ENCODE data around the gene AK6. TPM values are rescaled to one million over a fixed set of nuclear protein-coding genes. Genes with fewer than 3 reads are reported as not detected.

Gene AK6
- total RNA-seq: 7.8 TPM

DNA sequence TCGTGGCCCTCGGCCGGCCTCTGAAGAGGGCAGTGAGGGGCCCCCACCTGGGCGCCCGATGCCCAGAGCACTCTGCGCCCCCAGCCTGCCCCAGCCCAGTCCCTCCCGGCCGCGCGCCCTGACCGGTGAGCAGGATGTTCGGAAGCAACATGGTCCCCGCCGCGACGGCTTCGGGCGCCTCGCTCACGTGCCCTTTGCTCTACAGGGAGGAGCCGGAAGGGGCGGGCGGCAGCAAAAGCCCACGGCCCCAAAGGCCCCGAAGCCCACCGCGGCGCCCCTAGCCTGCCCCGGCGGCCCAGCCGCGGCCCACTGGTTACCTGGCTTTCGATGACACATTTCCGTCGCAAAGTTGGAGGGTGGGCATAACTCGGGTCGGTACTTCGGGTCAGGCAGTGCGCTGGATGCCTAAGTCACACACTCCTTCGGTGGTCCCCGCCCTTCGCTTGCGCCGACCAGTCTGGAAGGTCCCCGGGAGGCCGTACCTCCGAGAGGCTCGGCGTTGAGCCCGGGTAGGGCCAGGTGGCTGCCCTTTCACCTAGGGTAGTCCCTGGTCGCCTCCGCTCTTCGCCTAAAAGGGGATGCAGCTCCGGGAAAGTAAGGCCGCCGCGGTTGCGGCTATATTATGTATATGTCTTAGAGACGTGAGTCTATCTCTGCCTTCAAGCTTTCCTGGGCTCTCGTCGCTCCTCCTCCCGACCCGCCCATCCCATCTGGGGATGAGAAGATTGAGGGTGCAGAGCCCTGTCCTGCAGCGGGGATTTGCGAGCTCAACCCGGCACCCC is at the start of gene AK6, which contains the start of the genes RAD17 and TAF9:
TSS of gene AK6 (minus strand) at position 181 of the 782 bp plus-strand sequence. CDS start at position 151, 30 bp downstream.
TSS of gene RAD17 (plus strand) at position 479 of the 782 bp plus-strand sequence. CDS start 2,391 bp downstream, outside the sequence.
TSS of gene TAF9 (minus strand) at position 181 of the 782 bp plus-strand sequence. CDS start 3,783 bp downstream, outside the sequence.
- Histone ChIP-seq H3K9ac (ENCODE audit: low read depth in 1 of 3, low read length in 3 of 3) (peak within 1 kb of the TSS; percentile 94 to 96 (median 96)), H3K4me3 (ENCODE audit: low read length in 3 of 3) (peak within 1 kb of the TSS; percentile 74 to 92 (median 92)), H3K4me1 (ENCODE audit: control insufficient read depth in 3 of 3, insufficient read depth in 3 of 3, low read length in 3 of 3) (peaks cover 13 to 17% (median 15%) of the 10 kb centered on the region in 3 donors), H3K27me3 (ENCODE audit: control insufficient read depth in 3 of 3, insufficient read depth in 3 of 3, low read length in 3 of 3) (no peaks in the 10 kb centered on the region), H3K27ac (ENCODE audit: low read depth, low read length) (peak within 1 kb of the TSS; percentile 98), H3K9me3 (ENCODE audit: control insufficient read depth in 3 of 3, low read length in 3 of 3) (no peaks in the 10 kb centered on the region), H3K36me3 (ENCODE audit: control insufficient read depth in 3 of 3, insufficient read depth in 3 of 3, low read length in 3 of 3) (peaks cover 9 to 19% (median 12%) of the 10 kb centered on the region in 3 donors)

- Histone ChIP-seq H3K27me3 (ENCODE audit: control insufficient read depth in 3 of 3, insufficient read depth in 3 of 3, low read length in 3 of 3) (no peaks in the 10 kb centered on the region), H3K27ac (ENCODE audit: low read depth, low read length) (no peak overlapping the region), H3K9me3 (ENCODE audit: control insufficient read depth in 3 of 3, low read length in 3 of 3) (no peaks in the 10 kb centered on the region), H3K36me3 (ENCODE audit: control insufficient read depth in 3 of 3, insufficient read depth in 3 of 3, low read length in 3 of 3) (peaks cover 0 to 8% (median 0%) of the 10 kb centered on the region in 3 donors), H3K4me3 (ENCODE audit: low read length in 3 of 3) (no peak overlapping the region), H3K4me1 (ENCODE audit: control insufficient read depth in 3 of 3, insufficient read depth in 3 of 3, low read length in 3 of 3) (no peaks in the 10 kb centered on the region), H3K9ac (ENCODE audit: low read depth in 1 of 3, low read length in 3 of 3) (no peak overlapping the region)
Observed at GRCh38 chr5:69418554-69418953, 49.2 kb upstream of the AK6 start.

- no peaks in the 10 kb centered on the region for H3K27me3 ChIP-seq (ENCODE audit: control insufficient read depth in 3 of 3, insufficient read depth in 3 of 3, low read length in 3 of 3)
- H3K9me3 ChIP-seq (ENCODE audit: control insufficient read depth in 3 of 3, low read length in 3 of 3): no peaks in the 10 kb centered on the region
- H3K4me1 ChIP-seq (ENCODE audit: control insufficient read depth in 3 of 3, insufficient read depth in 3 of 3, low read length in 3 of 3): no peaks in the 10 kb centered on the region
- no peak overlapping the region for H3K27ac ChIP-seq (ENCODE audit: low read depth, low read length)
- H3K36me3 ChIP-seq (ENCODE audit: control insufficient read depth in 3 of 3, insufficient read depth in 3 of 3, low read length in 3 of 3): peaks cover 0 to 9% (median 4%) of the 10 kb centered on the region in 3 donors
- H3K4me3 ChIP-seq (ENCODE audit: low read length in 3 of 3): no peak overlapping the region
- no peak overlapping the region for H3K9ac ChIP-seq (ENCODE audit: low read depth in 1 of 3, low read length in 3 of 3)
Observed at GRCh38 chr5:69416699-69417098, 47.4 kb upstream of the AK6 start.

- Histone ChIP-seq H3K4me3 (ENCODE audit: low read length in 3 of 3) (no peak overlapping the region), H3K27ac (ENCODE audit: low read depth, low read length) (no peak overlapping the region), H3K4me1 (ENCODE audit: control insufficient read depth in 3 of 3, insufficient read depth in 3 of 3, low read length in 3 of 3) (no peaks in the 10 kb centered on the region), H3K27me3 (ENCODE audit: control insufficient read depth in 3 of 3, insufficient read depth in 3 of 3, low read length in 3 of 3) (no peaks in the 10 kb centered on the region), H3K9me3 (ENCODE audit: control insufficient read depth in 3 of 3, low read length in 3 of 3) (no peaks in the 10 kb centered on the region), H3K36me3 (ENCODE audit: control insufficient read depth in 3 of 3, insufficient read depth in 3 of 3, low read length in 3 of 3) (peaks cover 0 to 14% (median 9%) of the 10 kb centered on the region in 3 donors), H3K9ac (ENCODE audit: low read depth in 1 of 3, low read length in 3 of 3) (no peak overlapping the region)
Observed at GRCh38 chr5:69416180-69416579, 46.9 kb upstream of the AK6 start.

DNA sequence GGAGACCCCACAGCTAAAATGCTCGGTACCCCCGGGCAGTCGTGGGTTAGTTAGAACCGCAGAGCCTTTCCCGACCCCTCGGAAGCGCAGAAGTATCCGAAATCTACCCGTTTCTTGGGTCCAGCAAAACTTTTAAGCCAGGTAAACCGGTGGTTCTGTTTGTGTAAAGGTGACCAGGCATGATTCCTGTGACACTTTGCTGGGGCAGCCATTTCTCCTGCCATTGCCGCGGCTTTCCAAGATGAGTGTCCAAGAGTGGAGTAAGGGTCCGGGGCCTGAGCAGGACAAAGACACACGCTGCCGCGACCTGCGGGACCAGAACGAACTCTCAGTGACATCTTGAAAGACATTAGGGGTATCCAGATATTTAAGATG is 46.3 kb upstream of the AK6 start:
- no peak overlapping the region for H3K4me3 ChIP-seq (ENCODE audit: low read length in 3 of 3)
- peaks cover 0 to 15% (median 9%) of the 10 kb centered on the region in 3 donors for H3K36me3 ChIP-seq (ENCODE audit: control insufficient read depth in 3 of 3, insufficient read depth in 3 of 3, low read length in 3 of 3)
- no peak overlapping the region for H3K9ac ChIP-seq (ENCODE audit: low read depth in 1 of 3, low read length in 3 of 3)
- H3K4me1 ChIP-seq (ENCODE audit: control insufficient read depth in 3 of 3, insufficient read depth in 3 of 3, low read length in 3 of 3): no peaks in the 10 kb centered on the region
- no peaks in the 10 kb centered on the region for H3K27me3 ChIP-seq (ENCODE audit: control insufficient read depth in 3 of 3, insufficient read depth in 3 of 3, low read length in 3 of 3)
- no peak overlapping the region for H3K27ac ChIP-seq (ENCODE audit: low read depth, low read length)
- no peaks in the 10 kb centered on the region for H3K9me3 ChIP-seq (ENCODE audit: control insufficient read depth in 3 of 3, low read length in 3 of 3)

DNA sequence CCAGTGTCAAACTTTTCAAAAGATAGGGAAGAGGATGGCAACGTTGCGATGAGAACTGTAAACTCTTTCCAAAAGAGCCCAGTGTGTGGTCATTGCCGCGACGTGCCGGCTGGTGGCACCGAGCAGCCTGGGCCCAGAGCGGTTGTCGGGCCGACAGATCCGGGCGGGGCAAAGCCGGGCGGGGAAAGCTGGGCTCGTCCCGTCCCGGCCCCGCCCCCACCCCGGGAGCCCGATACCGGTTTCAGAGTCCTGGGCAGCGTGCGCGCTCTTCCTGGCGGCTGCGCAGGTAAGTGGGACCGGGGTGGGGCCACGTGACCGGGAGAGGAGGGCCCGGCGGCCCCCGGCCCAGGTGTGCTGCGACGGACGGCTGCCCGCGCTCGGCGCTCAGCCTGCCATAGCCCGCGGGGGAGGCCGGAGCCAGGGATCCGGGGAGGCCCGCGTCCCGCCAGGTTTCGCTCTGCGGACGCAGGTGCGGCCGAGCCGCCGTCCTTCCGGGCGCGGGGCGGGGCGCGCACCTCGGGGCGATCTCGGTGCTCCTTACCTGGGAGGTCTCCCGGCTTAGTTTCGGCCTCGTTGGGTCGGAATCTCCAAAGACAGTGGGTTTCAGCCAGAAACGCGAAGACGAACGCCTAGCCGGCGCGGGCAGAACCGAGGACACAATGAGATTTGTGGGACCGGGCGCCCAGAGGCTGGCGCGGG is 45.7 kb upstream of the AK6 start, which contains the start of gene MARVELD2:
TSS of gene MARVELD2 (plus strand) at position 232 of the 699 bp plus-strand sequence. CDS start 4,270 bp downstream, outside the sequence.
- no peak within 1 kb of the TSS for H3K4me3 ChIP-seq (ENCODE audit: low read length in 3 of 3)
- H3K27ac ChIP-seq (ENCODE audit: low read depth, low read length): no peak within 1 kb of the TSS
- H3K9ac ChIP-seq (ENCODE audit: low read depth in 1 of 3, low read length in 3 of 3): no peak within 1 kb of the TSS
- no peaks in the 10 kb centered on the region for H3K4me1 ChIP-seq (ENCODE audit: control insufficient read depth in 3 of 3, insufficient read depth in 3 of 3, low read length in 3 of 3)
- peaks cover 0 to 18% (median 9%) of the 10 kb centered on the region in 3 donors for H3K36me3 ChIP-seq (ENCODE audit: control insufficient read depth in 3 of 3, insufficient read depth in 3 of 3, low read length in 3 of 3)
- no peaks in the 10 kb centered on the region for H3K9me3 ChIP-seq (ENCODE audit: control insufficient read depth in 3 of 3, low read length in 3 of 3)
- H3K27me3 ChIP-seq (ENCODE audit: control insufficient read depth in 3 of 3, insufficient read depth in 3 of 3, low read length in 3 of 3): no peaks in the 10 kb centered on the region

- H3K27me3 ChIP-seq (ENCODE audit: control insufficient read depth in 3 of 3, insufficient read depth in 3 of 3, low read length in 3 of 3): no peaks in the 10 kb centered on the region
- H3K36me3 ChIP-seq (ENCODE audit: control insufficient read depth in 3 of 3, insufficient read depth in 3 of 3, low read length in 3 of 3): peaks cover 14 to 20% (median 18%) of the 10 kb centered on the region in 3 donors
- H3K9me3 ChIP-seq (ENCODE audit: control insufficient read depth in 3 of 3, low read length in 3 of 3): no peaks in the 10 kb centered on the region
- H3K27ac ChIP-seq (ENCODE audit: low read depth, low read length): no peak overlapping the region
- H3K4me1 ChIP-seq (ENCODE audit: control insufficient read depth in 3 of 3, insufficient read depth in 3 of 3, low read length in 3 of 3): no peaks in the 10 kb centered on the region
- no peak overlapping the region for H3K9ac ChIP-seq (ENCODE audit: low read depth in 1 of 3, low read length in 3 of 3)
- H3K4me3 ChIP-seq (ENCODE audit: low read length in 3 of 3): no peak overlapping the region
Observed at GRCh38 chr5:69404659-69405330, 35.5 kb upstream of the AK6 start.

DNA sequence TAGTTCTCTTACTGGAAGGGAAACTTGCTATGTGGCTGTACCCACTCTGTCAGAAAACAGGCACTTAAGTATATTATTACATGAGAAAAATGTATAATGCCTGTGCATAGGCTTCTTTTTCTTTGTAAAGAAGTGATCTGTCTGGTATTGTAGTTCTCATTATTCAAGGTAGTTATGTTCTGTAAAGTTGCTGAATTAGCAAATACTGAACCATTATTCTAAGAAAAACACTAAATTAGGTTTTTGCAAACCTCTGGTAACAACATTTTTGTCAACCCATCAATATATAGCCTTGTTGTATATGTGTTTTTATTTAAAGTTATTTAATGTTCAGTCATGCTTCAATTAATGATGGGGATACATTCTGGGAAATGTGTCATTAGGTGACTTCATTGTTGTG is 9.1 kb upstream of the AK6 start:
- Histone ChIP-seq H3K27me3 (ENCODE audit: control insufficient read depth in 3 of 3, insufficient read depth in 3 of 3, low read length in 3 of 3) (no peaks in the 10 kb centered on the region), H3K9ac (ENCODE audit: low read depth in 1 of 3, low read length in 3 of 3) (no peak overlapping the region), H3K4me3 (ENCODE audit: low read length in 3 of 3) (no peak overlapping the region), H3K4me1 (ENCODE audit: control insufficient read depth in 3 of 3, insufficient read depth in 3 of 3, low read length in 3 of 3) (no peaks in the 10 kb centered on the region), H3K36me3 (ENCODE audit: control insufficient read depth in 3 of 3, insufficient read depth in 3 of 3, low read length in 3 of 3) (peaks cover 15 to 31% (median 26%) of the 10 kb centered on the region in 3 donors), H3K9me3 (ENCODE audit: control insufficient read depth in 3 of 3, low read length in 3 of 3) (no peaks in the 10 kb centered on the region), H3K27ac (ENCODE audit: low read depth, low read length) (no peak overlapping the region)

- H3K9me3 ChIP-seq (ENCODE audit: control insufficient read depth in 3 of 3, low read length in 3 of 3): no peaks in the 10 kb centered on the region
- no peak overlapping the region for H3K27ac ChIP-seq (ENCODE audit: low read depth, low read length)
- H3K4me3 ChIP-seq (ENCODE audit: low read length in 3 of 3): no peak overlapping the region
- peaks cover 9 to 21% (median 14%) of the 10 kb centered on the region in 3 donors for H3K36me3 ChIP-seq (ENCODE audit: control insufficient read depth in 3 of 3, insufficient read depth in 3 of 3, low read length in 3 of 3)
- no peaks in the 10 kb centered on the region for H3K27me3 ChIP-seq (ENCODE audit: control insufficient read depth in 3 of 3, insufficient read depth in 3 of 3, low read length in 3 of 3)
- no peak overlapping the region for H3K9ac ChIP-seq (ENCODE audit: low read depth in 1 of 3, low read length in 3 of 3)
- peaks cover 4 to 5% (median 5%) of the 10 kb centered on the region in 3 donors for H3K4me1 ChIP-seq (ENCODE audit: control insufficient read depth in 3 of 3, insufficient read depth in 3 of 3, low read length in 3 of 3)
Observed at GRCh38 chr5:69374911-69375446, 5.7 kb upstream of the AK6 start.

Data from skeletal muscle tissue (tissue), 4 donors.